Measurements from ENCODE around the gene ZNF285. TPM values are rescaled to one million over a fixed set of nuclear protein-coding genes. Genes with fewer than 3 reads are reported as not detected.

The ZNF285 gene
- 3.1 and 3.9 TPM in 2 replicates for total RNA-seq
- polyA plus RNA-seq, result 3.3 and 3.4 TPM in 2 replicates

DNA sequence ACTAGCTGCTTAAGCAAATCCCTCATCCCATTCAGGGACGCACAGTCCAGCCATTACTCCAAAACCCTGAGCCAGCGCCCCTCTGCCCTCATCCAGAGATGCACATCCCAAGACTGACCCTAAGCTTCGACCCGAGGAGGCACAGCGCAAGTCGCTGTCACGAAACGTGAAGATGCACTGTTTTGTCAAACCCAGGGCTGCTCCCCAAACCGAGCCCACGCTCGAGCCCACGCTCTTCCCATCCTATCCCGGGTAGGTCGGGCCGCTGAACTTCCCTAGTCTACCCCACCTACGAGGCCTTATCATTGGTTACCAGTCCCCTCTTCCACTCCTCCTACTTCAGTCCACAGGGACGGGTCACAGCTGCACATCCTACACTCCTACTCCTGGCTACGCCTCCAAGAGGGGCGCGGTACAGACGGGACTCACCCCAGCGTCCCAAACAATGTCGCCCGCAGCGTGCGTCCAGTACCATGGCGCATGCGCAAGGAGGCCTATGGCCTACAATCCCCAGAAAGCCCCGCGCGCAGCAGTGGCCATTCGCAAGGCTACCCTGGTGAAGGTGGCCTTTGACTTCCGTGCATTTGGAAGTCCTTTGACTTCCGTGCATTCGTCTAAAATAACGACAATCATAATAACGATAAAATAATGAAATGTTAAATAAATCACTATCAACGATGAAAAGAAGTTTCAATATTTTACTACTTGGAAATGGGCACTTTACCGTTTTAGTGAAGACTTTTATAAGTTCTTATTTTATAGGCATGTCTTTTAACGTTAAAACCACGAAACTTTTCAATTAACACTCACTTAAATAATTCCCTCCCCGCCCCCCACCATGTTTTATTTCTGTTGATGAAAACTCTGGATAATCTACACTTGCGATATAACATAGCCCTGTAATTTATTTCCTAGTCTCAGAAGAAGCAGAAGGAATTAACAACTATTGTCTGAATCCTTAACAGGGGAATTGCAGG is at the start of gene ZNF285:
Gene ZNF285, minus strand, starts transcription at position 470 of the 977 bp plus-strand sequence. CDS start 4,395 bp downstream, outside the sequence.
- H3K27me3 ChIP-seq, result no peaks in the 10 kb centered on the region
- H3K4me3 ChIP-seq, result peak within 1 kb of the TSS; percentile 57
- TF ChIP-seq EZH2 (IDR thresholded peaks at IDR 0.05; ENCODE audit: borderline replicate concordance), result no peak
- TF ChIP-seq EZH2phosphoT487 (IDR thresholded peaks at IDR 0.05; ENCODE audit: low read depth, severe bottlenecking, unreplicated experiment), result no peak
- TF ChIP-seq, protein P1, sequence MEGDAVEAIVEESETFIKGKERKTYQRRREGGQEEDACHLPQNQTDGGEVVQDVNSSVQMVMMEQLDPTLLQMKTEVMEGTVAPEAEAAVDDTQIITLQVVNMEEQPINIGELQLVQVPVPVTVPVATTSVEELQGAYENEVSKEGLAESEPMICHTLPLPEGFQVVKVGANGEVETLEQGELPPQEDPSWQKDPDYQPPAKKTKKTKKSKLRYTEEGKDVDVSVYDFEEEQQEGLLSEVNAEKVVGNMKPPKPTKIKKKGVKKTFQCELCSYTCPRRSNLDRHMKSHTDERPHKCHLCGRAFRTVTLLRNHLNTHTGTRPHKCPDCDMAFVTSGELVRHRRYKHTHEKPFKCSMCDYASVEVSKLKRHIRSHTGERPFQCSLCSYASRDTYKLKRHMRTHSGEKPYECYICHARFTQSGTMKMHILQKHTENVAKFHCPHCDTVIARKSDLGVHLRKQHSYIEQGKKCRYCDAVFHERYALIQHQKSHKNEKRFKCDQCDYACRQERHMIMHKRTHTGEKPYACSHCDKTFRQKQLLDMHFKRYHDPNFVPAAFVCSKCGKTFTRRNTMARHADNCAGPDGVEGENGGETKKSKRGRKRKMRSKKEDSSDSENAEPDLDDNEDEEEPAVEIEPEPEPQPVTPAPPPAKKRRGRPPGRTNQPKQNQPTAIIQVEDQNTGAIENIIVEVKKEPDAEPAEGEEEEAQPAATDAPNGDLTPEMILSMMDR (IDR thresholded peaks at IDR 0.05; ENCODE audit: poor library complexity), result no peak
- no peaks in the 10 kb centered on the region for H3K9me3 ChIP-seq (ENCODE audit: low read depth)
- H3K79me2 ChIP-seq, result no peaks in the 10 kb centered on the region
- peak within 1 kb of the TSS; percentile 85 for H3K4me2 ChIP-seq
- DNase-seq (ENCODE audit: low spot score), result peak; percentile 97
- H3K36me3 ChIP-seq (replicated peaks; ENCODE audit: insufficient read depth, low read depth), result no peaks in the 10 kb centered on the region
- H3K9me2 ChIP-seq (replicated peaks; ENCODE audit: insufficient read depth), result no peaks in the 10 kb centered on the region
- H3K27ac ChIP-seq, result no peak within 1 kb of the TSS
- WGBS (ENCODE audit: low lambda C conversion rate, missing lambda C conversion rate), result 6% methylated on average over 43 of the region's 43 CpGs
- H4K20me1 ChIP-seq (ENCODE audit: insufficient read depth, poor library complexity, severe bottlenecking), result no peaks in the 10 kb centered on the region
- H2AFZ ChIP-seq, result peak within 1 kb of the TSS; percentile 92
- no peaks in the 10 kb centered on the region for H3K4me1 ChIP-seq (ENCODE audit: insufficient read depth)

DNA sequence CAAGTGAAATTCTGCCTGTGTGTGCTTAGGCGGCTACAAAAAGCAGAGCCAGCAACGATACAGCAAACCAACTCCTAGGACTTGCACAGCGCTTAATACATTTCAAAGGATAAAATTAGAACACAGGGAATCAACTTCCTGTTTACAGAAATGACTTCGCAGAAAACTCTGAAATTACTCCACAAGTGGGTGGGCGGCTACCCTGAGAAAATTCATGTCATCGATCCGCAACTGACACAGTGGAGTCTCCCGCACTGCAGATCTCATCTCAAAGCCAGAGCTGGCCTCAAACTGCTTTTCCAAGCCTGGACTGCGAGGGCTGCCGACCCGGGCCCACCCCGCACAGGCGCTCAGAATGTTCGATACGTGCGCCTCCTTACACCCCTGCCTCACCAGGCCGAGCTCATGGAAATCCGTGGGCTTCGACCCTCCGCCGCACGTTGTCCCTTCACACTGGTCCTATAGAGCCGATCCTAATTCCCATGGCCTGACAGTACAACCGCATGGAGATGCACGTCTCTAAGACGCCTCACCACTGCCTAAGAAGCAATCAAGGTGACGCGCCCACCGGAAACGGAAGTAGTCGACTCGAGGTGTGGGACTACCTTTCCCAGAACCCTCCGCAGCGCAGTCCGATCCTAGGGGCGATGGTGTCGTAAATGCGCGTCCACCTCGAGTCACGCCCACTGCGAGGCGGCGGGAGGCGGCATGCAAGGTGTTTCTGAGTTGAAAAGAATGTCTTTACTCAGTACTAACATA is 46.7 kb upstream of the ZNF285 start, which contains the start of gene ZNF229:
Gene ZNF229, minus strand, starts transcription at position 557 of the 759 bp plus-strand sequence. CDS start 5,625 bp downstream, outside the sequence.
- peak within 1 kb of the TSS; percentile 75 for H2AFZ ChIP-seq

DNA sequence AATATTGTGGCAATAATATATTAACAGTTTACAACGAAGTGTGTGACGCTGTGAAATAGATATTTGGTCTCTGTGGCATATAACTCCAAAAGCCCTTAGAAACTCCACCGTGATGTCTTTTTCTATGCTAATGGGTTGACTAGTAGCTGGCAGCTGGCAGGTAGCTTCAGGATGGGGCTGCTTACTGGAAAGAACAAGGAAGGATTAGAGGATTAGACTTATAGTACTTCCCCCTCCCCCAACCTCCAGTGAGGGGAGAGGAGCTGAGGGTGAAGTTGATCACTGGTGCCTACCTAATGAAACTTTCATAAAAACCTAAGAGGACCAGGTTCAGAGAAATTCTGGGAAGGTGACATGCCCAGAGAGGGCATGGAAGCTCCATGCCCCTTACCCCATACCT is 37.0 kb upstream of the ZNF285 start:
- 93% methylated on average over 3 of the region's 3 CpGs for WGBS (ENCODE audit: low lambda C conversion rate, missing lambda C conversion rate)
- no peak overlapping the region for H3K4me3 ChIP-seq

More for the DNA sequence above, 46.7 kb upstream of the ZNF285 start, which contains the start of gene ZNF229:
- H3K36me3 ChIP-seq (replicated peaks; ENCODE audit: insufficient read depth, low read depth), result no peaks in the 10 kb centered on the region
- no peaks in the 10 kb centered on the region for H3K9me2 ChIP-seq (replicated peaks; ENCODE audit: insufficient read depth)
- peaks cover 12% of the 10 kb centered on the region for H3K79me2 ChIP-seq
- H4K20me1 ChIP-seq (ENCODE audit: insufficient read depth, poor library complexity, severe bottlenecking), result no peaks in the 10 kb centered on the region
- H3K27me3 ChIP-seq, result no peaks in the 10 kb centered on the region
- H3K4me3 ChIP-seq, result peak within 1 kb of the TSS; percentile 17
- H3K4me2 ChIP-seq, result peak within 1 kb of the TSS; percentile 78
- peak; percentile 95 for DNase-seq (ENCODE audit: low spot score)
- no peaks in the 10 kb centered on the region for H3K9me3 ChIP-seq (ENCODE audit: low read depth)
- peak within 1 kb of the TSS; percentile 36 for H3K27ac ChIP-seq
- TF ChIP-seq EZH2 (IDR thresholded peaks at IDR 0.05; ENCODE audit: borderline replicate concordance) (no peak), EZH2phosphoT487 (IDR thresholded peaks at IDR 0.05; ENCODE audit: low read depth, severe bottlenecking, unreplicated experiment) (no peak)
- TF ChIP-seq, protein P1 (IDR thresholded peaks at IDR 0.05; ENCODE audit: poor library complexity), result no peak
- WGBS (ENCODE audit: low lambda C conversion rate, missing lambda C conversion rate), result 9% methylated on average over 45 of the region's 45 CpGs
- H3K4me1 ChIP-seq (ENCODE audit: insufficient read depth), result no peaks in the 10 kb centered on the region

More for the DNA sequence above, 37.0 kb upstream of the ZNF285 start:
- Histone ChIP-seq H3K9me3 (ENCODE audit: low read depth) (peaks cover 32% of the 10 kb centered on the region), H4K20me1 (ENCODE audit: insufficient read depth, poor library complexity, severe bottlenecking) (no peaks in the 10 kb centered on the region), H3K4me2 (no peak overlapping the region), H3K4me1 (ENCODE audit: insufficient read depth) (no peaks in the 10 kb centered on the region), H3K36me3 (replicated peaks; ENCODE audit: insufficient read depth, low read depth) (no peaks in the 10 kb centered on the region), H2AFZ (no peak overlapping the region), H3K79me2 (no peaks in the 10 kb centered on the region), H3K9me2 (replicated peaks; ENCODE audit: insufficient read depth) (no peaks in the 10 kb centered on the region), H3K27ac (no peak overlapping the region), H3K27me3 (no peaks in the 10 kb centered on the region)
- TF ChIP-seq EZH2phosphoT487 (IDR thresholded peaks at IDR 0.05; ENCODE audit: low read depth, severe bottlenecking, unreplicated experiment), result no peak
- no peak for DNase-seq (ENCODE audit: low spot score)

All from hepatocyte (in vitro differentiated cells).